Ovary (tissue), 9 donors: Measurements from ENCODE around the gene MDP1. TPM values are rescaled to one million over a fixed set of nuclear protein-coding genes. Genes with fewer than 3 reads are reported as not detected.

Experiments used
- DNase-seq, 5 donors: peaks; one replicate each; pipeline ENCODE4 v3.0.0-alpha.2; 2019 to 2020
- H3K27ac ChIP-seq, 2 donors: fragments of 200-600 bp; one replicate each; pipeline versions ENCODE4 v1.5.1 to v1.8.0; 2019 to 2022
- H3K27me3 ChIP-seq: fragments of 200-600 bp; one replicate; pipeline ENCODE4 v1.8.0; 2022
- H3K36me3 ChIP-seq: fragments of 200-600 bp; sonication (generic); one replicate; pipeline ENCODE4 v1.5.1; 2019
- H3K4me1 ChIP-seq: one replicate; pipeline ENCODE4 v1.8.1; 2013; ENCODE audit warnings: mild to moderate bottlenecking, moderate library complexity; ENCODE audit not compliant: insufficient read depth
- H3K4me3 ChIP-seq: fragments of 200-600 bp; sonication (generic); one replicate; pipeline ENCODE4 v1.5.1; 2017
- H3K9me3 ChIP-seq, 2 donors: fragments of 200-600 bp in 1 of 2; sonication (generic) in 1 of 2; one replicate each; pipeline versions ENCODE4 v1.5.1 to v1.8.1; 2013 to 2019; ENCODE audit warnings: mild to moderate bottlenecking in 1 of 2, moderate library complexity in 1 of 2
- CTCF ChIP-seq, 3 donors: fragments of 450-650 bp in 2 of 3; fragments of 200-600 bp in 1 of 3; IDR thresholded peaks; one replicate each; pipeline versions ENCODE4 v1.5.1 to v1.8.0; 2016 to 2022; ENCODE audit warnings: antibody characterized with exemption in 3 of 3, mild to moderate bottlenecking in 1 of 3
- EP300 ChIP-seq: sonication (generic); formaldehyde crosslinking; IDR thresholded peaks from one replicate; pipeline ENCODE4 v1.6.1; 2017; ENCODE audit warnings: antibody characterized with exemption
- POLR2A ChIP-seq: fragments of 450-650 bp; IDR thresholded peaks from one replicate; pipeline ENCODE4 v1.6.1; 2017; ENCODE audit warnings: antibody characterized with exemption, mild to moderate bottlenecking, moderate library complexity
- WGBS, 3 donors: extraction: QIAGEN DNeasy Blood & Tissue Kit in 1 of 3; methylation state at CpG; one replicate each; pipeline versions ENCODE4 v1.1.5 to v1.1.7; 2013 to 2017; 5-methylcytosine and 5-hydroxymethylcytosine counted together
- intact Hi-C, 4 donors: fragments of 100-400 bp; cut with DNase I; formaldehyde crosslinking; loops; one replicate each; pipeline versions ENCODE4 v1.11.0 to v1.15.1; 2022 to 2023
- polyA plus RNA-seq, 2 donors: library from polyadenylated mRNA; stranded (reverse); fragments of 200-250 nt in 1 of 2; fragments of 350-450 nt in 1 of 2; fragmentation: Illumina TruSeq in 1 of 2; extraction: RNeasy Lipid Tissue Mini Kit (QIAGEN cat#74804) in 1 of 2; gene quantifications; one replicate each; pipeline ENCODE4 v1.2.3, GENCODE V29; 2013 to 2014
- total RNA-seq, 7 donors: library from RNA; depleted of rRNA in 2 of 7; stranded (reverse); fragments of >200 nt in 2 of 7; fragmentation: NEBNext Ultra II Directional in 3 of 7; extraction: Animal tissue kit (Norgen Biotek cat#: 25700) in 3 of 7; gene quantifications; one replicate each; pipeline versions ENCODE4 v1.1.0 to v1.2.4, GENCODE V29; 2016 to 2023
- donor health status: DM: no; HTN: no; CAD: no; lungs with moderate emphysema.
- donor health status: DM: no; HTN: no; CAD: no.
- donor health status: Bipolar disorder and iron deficiency.
- donor health status: DM: yes; HTN: yes; CAD: no.
- donor health status: DM: no; HTN: no; CAD: no.
- donor health status: DM: yes; HTN: yes; CAD: no.

The MDP1 gene
- total and polyA plus RNA-seq, 9 donors: 15.5 to 32.6 (median 19.4) TPM

- TF ChIP-seq CTCF (IDR thresholded peaks at IDR 0.05) (no peak), POLR2A (no peak), EP300 (no peak)
- no peak for DNase-seq
- intact Hi-C loops: no loop called here
- Histone ChIP-seq H3K4me1 (peaks cover 2% of the 10 kb centered on the region), H3K27ac (no peak overlapping the region), H3K36me3 (no peaks in the 10 kb centered on the region), H3K4me3 (no peak overlapping the region), H3K27me3 (no peaks in the 10 kb centered on the region), H3K9me3 (no peaks in the 10 kb centered on the region)
- 87 to 94% (median 88%) methylated on average over 10 of the region's 10 CpGs for WGBS, 3 donors
Measured at GRCh38 chr14:24186831-24187538, 28.9 kb downstream of the MDP1 start.

GRCh38 chr14:24185741-24186140 lies 30.1 kb downstream of the MDP1 start:
- DNase-seq: no peak
- 91 to 92% (median 91%) methylated on average over 11 of the region's 11 CpGs for WGBS, 3 donors
- TF ChIP-seq POLR2A (no peak), EP300 (no peak), CTCF (IDR thresholded peaks at IDR 0.05) (no peak)
- Histone ChIP-seq H3K9me3 (no peaks in the 10 kb centered on the region), H3K27ac (no peak overlapping the region), H3K4me1 (peaks cover 2% of the 10 kb centered on the region), H3K36me3 (no peaks in the 10 kb centered on the region), H3K4me3 (no peak overlapping the region), H3K27me3 (no peaks in the 10 kb centered on the region)
- intact Hi-C loops: no loop called here

- intact Hi-C loops: no loop called here
- Histone ChIP-seq H3K4me1 (peaks cover 2% of the 10 kb centered on the region), H3K27me3 (no peaks in the 10 kb centered on the region), H3K9me3 (no peaks in the 10 kb centered on the region), H3K4me3 (no peak overlapping the region), H3K36me3 (no peaks in the 10 kb centered on the region), H3K27ac (no peak overlapping the region)
- WGBS, 3 donors: 90 to 96% (median 91%) methylated on average over 7 of the region's 7 CpGs
- no peak for DNase-seq
- TF ChIP-seq EP300 (no peak), POLR2A (no peak), CTCF (IDR thresholded peaks at IDR 0.05) (no peak)
Measured at GRCh38 chr14:24185026-24185425, 30.8 kb downstream of the MDP1 start.

- no peaks in the 10 kb centered on the region for H3K36me3 ChIP-seq
- intact Hi-C loops: no loop called here
- no peak for TF ChIP-seq CTCF (IDR thresholded peaks at IDR 0.05)
- no peak for TF ChIP-seq POLR2A
- no peak for TF ChIP-seq EP300
Measured at GRCh38 chr14:24184104-24184970, 31.5 kb downstream of the MDP1 start.

More at GRCh38 chr14:24184104-24184970, 31.5 kb downstream of the MDP1 start:
- Histone ChIP-seq H3K4me1 (peaks cover 2% of the 10 kb centered on the region), H3K27ac (no peak overlapping the region), H3K4me3 (no peak overlapping the region), H3K9me3 (no peaks in the 10 kb centered on the region), H3K27me3 (no peaks in the 10 kb centered on the region)
- 80 to 83% (median 82%) methylated on average over 19 of the region's 19 CpGs for WGBS, 3 donors
- no peak for DNase-seq
